Panc1 (cell line): ENCODE measurements around the gene ARHGEF5.

ENCODE experiments used
- POLR2AphosphoS5 ChIP-seq: IDR thresholded peaks from 2 replicates; pipeline ENCODE4 v1.6.1; 2012; ENCODE audit warnings: mild to moderate bottlenecking, low read depth, low read length, moderate library complexity
- SIN3A ChIP-seq: IDR thresholded peaks from 2 replicates; pipeline ENCODE4 v1.6.1; 2012; ENCODE audit warnings: low read depth, mild to moderate bottlenecking, low read length, moderate library complexity, borderline replicate concordance; ENCODE audit not compliant: insufficient read depth
- TCF7L2 ChIP-seq: IDR thresholded peaks from 2 replicates; pipeline ENCODE4 v1.6.1; 2011; ENCODE audit warnings: mild to moderate bottlenecking, low read depth, low read length, inconsistent platforms
- TF ChIP-seq, protein P1 (sequence below): fragments of 450-650 bp; IDR thresholded peaks from 2 replicates; pipeline ENCODE4 v1.5.1; 2017; ENCODE audit warnings: mild to moderate bottlenecking
- TF ChIP-seq, protein P2 (sequence below), 2 experiments: IDR thresholded peaks; 2 replicates each; pipeline ENCODE4 v1.6.1; 2011 to 2012; ENCODE audit warnings: low read depth in 2 of 2, control low read depth in 1 of 2, low read length in 1 of 2, mild to moderate bottlenecking in 1 of 2, moderate library complexity in 1 of 2; ENCODE audit not compliant: insufficient read depth in 1 of 2

- TF ChIP-seq SIN3A (no peak), POLR2AphosphoS5 (no peak), TCF7L2 (no peak)
- TF ChIP-seq, protein P1, sequence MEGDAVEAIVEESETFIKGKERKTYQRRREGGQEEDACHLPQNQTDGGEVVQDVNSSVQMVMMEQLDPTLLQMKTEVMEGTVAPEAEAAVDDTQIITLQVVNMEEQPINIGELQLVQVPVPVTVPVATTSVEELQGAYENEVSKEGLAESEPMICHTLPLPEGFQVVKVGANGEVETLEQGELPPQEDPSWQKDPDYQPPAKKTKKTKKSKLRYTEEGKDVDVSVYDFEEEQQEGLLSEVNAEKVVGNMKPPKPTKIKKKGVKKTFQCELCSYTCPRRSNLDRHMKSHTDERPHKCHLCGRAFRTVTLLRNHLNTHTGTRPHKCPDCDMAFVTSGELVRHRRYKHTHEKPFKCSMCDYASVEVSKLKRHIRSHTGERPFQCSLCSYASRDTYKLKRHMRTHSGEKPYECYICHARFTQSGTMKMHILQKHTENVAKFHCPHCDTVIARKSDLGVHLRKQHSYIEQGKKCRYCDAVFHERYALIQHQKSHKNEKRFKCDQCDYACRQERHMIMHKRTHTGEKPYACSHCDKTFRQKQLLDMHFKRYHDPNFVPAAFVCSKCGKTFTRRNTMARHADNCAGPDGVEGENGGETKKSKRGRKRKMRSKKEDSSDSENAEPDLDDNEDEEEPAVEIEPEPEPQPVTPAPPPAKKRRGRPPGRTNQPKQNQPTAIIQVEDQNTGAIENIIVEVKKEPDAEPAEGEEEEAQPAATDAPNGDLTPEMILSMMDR: no peak
- TF ChIP-seq, protein P2, sequence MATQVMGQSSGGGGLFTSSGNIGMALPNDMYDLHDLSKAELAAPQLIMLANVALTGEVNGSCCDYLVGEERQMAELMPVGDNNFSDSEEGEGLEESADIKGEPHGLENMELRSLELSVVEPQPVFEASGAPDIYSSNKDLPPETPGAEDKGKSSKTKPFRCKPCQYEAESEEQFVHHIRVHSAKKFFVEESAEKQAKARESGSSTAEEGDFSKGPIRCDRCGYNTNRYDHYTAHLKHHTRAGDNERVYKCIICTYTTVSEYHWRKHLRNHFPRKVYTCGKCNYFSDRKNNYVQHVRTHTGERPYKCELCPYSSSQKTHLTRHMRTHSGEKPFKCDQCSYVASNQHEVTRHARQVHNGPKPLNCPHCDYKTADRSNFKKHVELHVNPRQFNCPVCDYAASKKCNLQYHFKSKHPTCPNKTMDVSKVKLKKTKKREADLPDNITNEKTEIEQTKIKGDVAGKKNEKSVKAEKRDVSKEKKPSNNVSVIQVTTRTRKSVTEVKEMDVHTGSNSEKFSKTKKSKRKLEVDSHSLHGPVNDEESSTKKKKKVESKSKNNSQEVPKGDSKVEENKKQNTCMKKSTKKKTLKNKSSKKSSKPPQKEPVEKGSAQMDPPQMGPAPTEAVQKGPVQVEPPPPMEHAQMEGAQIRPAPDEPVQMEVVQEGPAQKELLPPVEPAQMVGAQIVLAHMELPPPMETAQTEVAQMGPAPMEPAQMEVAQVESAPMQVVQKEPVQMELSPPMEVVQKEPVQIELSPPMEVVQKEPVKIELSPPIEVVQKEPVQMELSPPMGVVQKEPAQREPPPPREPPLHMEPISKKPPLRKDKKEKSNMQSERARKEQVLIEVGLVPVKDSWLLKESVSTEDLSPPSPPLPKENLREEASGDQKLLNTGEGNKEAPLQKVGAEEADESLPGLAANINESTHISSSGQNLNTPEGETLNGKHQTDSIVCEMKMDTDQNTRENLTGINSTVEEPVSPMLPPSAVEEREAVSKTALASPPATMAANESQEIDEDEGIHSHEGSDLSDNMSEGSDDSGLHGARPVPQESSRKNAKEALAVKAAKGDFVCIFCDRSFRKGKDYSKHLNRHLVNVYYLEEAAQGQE (IDR thresholded peaks at IDR 0.05; ENCODE audit: insufficient read depth in 1 of 2, low read depth in 2 of 2, low read length in 1 of 2): no peak
Observed at GRCh38 chr7:144390481-144390880, 35.3 kb downstream of the ARHGEF5 start.
